ENCODE measurements around the gene BCDIN3D. TPM values are rescaled to one million over a fixed set of nuclear protein-coding genes. Genes with fewer than 3 reads are reported as not detected.

BCDIN3D gene
- total and polyA plus RNA-seq, 2 of the 8 experiments (the other 6 are each of a cell fraction or from before 2014, with no cell fraction given), result 1.6 to 2.4 TPM

GRCh38 chr12:49800421-49801140 is 42.3 kb downstream of the BCDIN3D start (continued):
- TF ChIP-seq, protein P1, sequence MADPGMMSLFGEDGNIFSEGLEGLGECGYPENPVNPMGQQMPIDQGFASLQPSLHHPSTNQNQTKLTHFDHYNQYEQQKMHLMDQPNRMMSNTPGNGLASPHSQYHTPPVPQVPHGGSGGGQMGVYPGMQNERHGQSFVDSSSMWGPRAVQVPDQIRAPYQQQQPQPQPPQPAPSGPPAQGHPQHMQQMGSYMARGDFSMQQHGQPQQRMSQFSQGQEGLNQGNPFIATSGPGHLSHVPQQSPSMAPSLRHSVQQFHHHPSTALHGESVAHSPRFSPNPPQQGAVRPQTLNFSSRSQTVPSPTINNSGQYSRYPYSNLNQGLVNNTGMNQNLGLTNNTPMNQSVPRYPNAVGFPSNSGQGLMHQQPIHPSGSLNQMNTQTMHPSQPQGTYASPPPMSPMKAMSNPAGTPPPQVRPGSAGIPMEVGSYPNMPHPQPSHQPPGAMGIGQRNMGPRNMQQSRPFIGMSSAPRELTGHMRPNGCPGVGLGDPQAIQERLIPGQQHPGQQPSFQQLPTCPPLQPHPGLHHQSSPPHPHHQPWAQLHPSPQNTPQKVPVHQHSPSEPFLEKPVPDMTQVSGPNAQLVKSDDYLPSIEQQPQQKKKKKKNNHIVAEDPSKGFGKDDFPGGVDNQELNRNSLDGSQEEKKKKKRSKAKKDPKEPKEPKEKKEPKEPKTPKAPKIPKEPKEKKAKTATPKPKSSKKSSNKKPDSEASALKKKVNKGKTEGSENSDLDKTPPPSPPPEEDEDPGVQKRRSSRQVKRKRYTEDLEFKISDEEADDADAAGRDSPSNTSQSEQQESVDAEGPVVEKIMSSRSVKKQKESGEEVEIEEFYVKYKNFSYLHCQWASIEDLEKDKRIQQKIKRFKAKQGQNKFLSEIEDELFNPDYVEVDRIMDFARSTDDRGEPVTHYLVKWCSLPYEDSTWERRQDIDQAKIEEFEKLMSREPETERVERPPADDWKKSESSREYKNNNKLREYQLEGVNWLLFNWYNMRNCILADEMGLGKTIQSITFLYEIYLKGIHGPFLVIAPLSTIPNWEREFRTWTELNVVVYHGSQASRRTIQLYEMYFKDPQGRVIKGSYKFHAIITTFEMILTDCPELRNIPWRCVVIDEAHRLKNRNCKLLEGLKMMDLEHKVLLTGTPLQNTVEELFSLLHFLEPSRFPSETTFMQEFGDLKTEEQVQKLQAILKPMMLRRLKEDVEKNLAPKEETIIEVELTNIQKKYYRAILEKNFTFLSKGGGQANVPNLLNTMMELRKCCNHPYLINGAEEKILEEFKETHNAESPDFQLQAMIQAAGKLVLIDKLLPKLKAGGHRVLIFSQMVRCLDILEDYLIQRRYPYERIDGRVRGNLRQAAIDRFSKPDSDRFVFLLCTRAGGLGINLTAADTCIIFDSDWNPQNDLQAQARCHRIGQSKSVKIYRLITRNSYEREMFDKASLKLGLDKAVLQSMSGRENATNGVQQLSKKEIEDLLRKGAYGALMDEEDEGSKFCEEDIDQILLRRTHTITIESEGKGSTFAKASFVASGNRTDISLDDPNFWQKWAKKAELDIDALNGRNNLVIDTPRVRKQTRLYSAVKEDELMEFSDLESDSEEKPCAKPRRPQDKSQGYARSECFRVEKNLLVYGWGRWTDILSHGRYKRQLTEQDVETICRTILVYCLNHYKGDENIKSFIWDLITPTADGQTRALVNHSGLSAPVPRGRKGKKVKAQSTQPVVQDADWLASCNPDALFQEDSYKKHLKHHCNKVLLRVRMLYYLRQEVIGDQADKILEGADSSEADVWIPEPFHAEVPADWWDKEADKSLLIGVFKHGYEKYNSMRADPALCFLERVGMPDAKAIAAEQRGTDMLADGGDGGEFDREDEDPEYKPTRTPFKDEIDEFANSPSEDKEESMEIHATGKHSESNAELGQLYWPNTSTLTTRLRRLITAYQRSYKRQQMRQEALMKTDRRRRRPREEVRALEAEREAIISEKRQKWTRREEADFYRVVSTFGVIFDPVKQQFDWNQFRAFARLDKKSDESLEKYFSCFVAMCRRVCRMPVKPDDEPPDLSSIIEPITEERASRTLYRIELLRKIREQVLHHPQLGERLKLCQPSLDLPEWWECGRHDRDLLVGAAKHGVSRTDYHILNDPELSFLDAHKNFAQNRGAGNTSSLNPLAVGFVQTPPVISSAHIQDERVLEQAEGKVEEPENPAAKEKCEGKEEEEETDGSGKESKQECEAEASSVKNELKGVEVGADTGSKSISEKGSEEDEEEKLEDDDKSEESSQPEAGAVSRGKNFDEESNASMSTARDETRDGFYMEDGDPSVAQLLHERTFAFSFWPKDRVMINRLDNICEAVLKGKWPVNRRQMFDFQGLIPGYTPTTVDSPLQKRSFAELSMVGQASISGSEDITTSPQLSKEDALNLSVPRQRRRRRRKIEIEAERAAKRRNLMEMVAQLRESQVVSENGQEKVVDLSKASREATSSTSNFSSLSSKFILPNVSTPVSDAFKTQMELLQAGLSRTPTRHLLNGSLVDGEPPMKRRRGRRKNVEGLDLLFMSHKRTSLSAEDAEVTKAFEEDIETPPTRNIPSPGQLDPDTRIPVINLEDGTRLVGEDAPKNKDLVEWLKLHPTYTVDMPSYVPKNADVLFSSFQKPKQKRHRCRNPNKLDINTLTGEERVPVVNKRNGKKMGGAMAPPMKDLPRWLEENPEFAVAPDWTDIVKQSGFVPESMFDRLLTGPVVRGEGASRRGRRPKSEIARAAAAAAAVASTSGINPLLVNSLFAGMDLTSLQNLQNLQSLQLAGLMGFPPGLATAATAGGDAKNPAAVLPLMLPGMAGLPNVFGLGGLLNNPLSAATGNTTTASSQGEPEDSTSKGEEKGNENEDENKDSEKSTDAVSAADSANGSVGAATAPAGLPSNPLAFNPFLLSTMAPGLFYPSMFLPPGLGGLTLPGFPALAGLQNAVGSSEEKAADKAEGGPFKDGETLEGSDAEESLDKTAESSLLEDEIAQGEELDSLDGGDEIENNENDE (IDR thresholded peaks at IDR 0.05; ENCODE audit: insufficient replicate concordance, low read length), result no peak
- TF ChIP-seq EZH2 (IDR thresholded peaks at IDR 0.05; ENCODE audit: low read depth, low read length, severe bottlenecking) (no peak), E2F6 (IDR thresholded peaks at IDR 0.05) (no peak), POU5F1 (IDR thresholded peaks at IDR 0.05; ENCODE audit: low read depth, low read length) (no peak), ATF3 (IDR thresholded peaks at IDR 0.05; ENCODE audit: insufficient read depth, low read depth, low read length) (no peak), SAP30 (IDR thresholded peaks at IDR 0.05; ENCODE audit: insufficient read depth, insufficient replicate concordance, low read length) (no peak), CBX8 (IDR thresholded peaks at IDR 0.05; ENCODE audit: borderline replicate concordance, low read depth, low read length) (no peak)

Measured in H1 (cell line).